ENCODE results near the gene PPP1R1C. TPM values are rescaled to one million over a fixed set of nuclear protein-coding genes. Genes with fewer than 3 reads are reported as not detected.

The PPP1R1C gene
- total RNA-seq, 1 experiment from 2014 or later, result 2.0 TPM

- DNase-seq, result no peak
- intact Hi-C loops (cut with micrococcal nuclease; ENCODE audit: unreplicated experiment), result no loop called here
- TF ChIP-seq CTCF (IDR thresholded peaks at IDR 0.05; ENCODE audit: unreplicated experiment), result no peak
- Mint-ChIP-seq H3K36me3 (ENCODE audit: insufficient read depth, unreplicated experiment) (no peaks in the 10 kb centered on the region), H3K4me1 (ENCODE audit: low read depth, unreplicated experiment) (peaks cover 17% of the 10 kb centered on the region), H3K4me3 (ENCODE audit: low read depth, unreplicated experiment) (no peak overlapping the region), H3K27ac (ENCODE audit: unreplicated experiment) (no peak overlapping the region), H3K27me3 (ENCODE audit: unreplicated experiment) (no peaks in the 10 kb centered on the region), H3K9me3 (ENCODE audit: low read depth, unreplicated experiment) (no peaks in the 10 kb centered on the region)
- no TSS peak for BruUV-seq (replicated peaks)
- CTCF ChIA-PET, result no interaction called here
Observed at GRCh38 chr2:182069908-182070307, 84.3 kb downstream of the PPP1R1C start.

DNA sequence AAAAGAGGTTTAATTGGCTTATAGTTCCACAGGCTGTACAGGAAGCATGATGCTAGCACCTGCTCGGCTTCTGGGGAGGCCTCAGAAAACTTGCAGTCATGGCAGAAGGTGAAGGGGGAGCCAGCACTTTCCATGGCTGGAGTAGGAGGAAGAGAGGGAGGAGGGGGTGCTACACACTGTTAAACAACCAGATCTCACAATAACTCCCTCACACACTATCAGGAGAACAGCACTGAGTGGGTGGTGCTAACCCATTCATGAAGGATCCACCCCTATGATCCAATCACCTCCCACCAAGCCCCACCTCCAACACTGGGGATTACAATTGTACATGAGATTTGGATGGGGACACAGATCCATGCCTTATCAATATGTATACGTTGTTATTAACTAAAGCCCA, 85.1 kb downstream of the PPP1R1C start:
- intact Hi-C loops (cut with micrococcal nuclease; ENCODE audit: unreplicated experiment), result no loop called here
- no TSS peak for BruUV-seq (replicated peaks)
- CTCF ChIA-PET, result no interaction called here
- DNase-seq, result no peak
- H3K4me3 Mint-ChIP-seq (ENCODE audit: low read depth, unreplicated experiment), result no peak overlapping the region
- H3K9me3 Mint-ChIP-seq (ENCODE audit: low read depth, unreplicated experiment), result no peaks in the 10 kb centered on the region
- peaks cover 17% of the 10 kb centered on the region for H3K4me1 Mint-ChIP-seq (ENCODE audit: low read depth, unreplicated experiment)
- H3K27me3 Mint-ChIP-seq (ENCODE audit: unreplicated experiment), result no peaks in the 10 kb centered on the region
- no peaks in the 10 kb centered on the region for H3K36me3 Mint-ChIP-seq (ENCODE audit: insufficient read depth, unreplicated experiment)
- TF ChIP-seq CTCF (IDR thresholded peaks at IDR 0.05; ENCODE audit: unreplicated experiment), result no peak
- H3K27ac Mint-ChIP-seq (ENCODE audit: unreplicated experiment), result no peak overlapping the region

GRCh38 chr2:182072861-182073260, 87.2 kb downstream of the PPP1R1C start:
- Mint-ChIP-seq H3K9me3 (ENCODE audit: low read depth, unreplicated experiment) (no peaks in the 10 kb centered on the region), H3K36me3 (ENCODE audit: insufficient read depth, unreplicated experiment) (no peaks in the 10 kb centered on the region), H3K27ac (ENCODE audit: unreplicated experiment) (no peak overlapping the region), H3K27me3 (ENCODE audit: unreplicated experiment) (no peaks in the 10 kb centered on the region), H3K4me1 (ENCODE audit: low read depth, unreplicated experiment) (peaks cover 9% of the 10 kb centered on the region), H3K4me3 (ENCODE audit: low read depth, unreplicated experiment) (no peak overlapping the region)
- DNase-seq, result no peak
- CTCF ChIA-PET, result no interaction called here
- TF ChIP-seq CTCF (IDR thresholded peaks at IDR 0.05; ENCODE audit: unreplicated experiment), result no peak
- BruUV-seq (replicated peaks), result no TSS peak
- intact Hi-C loops (cut with micrococcal nuclease; ENCODE audit: unreplicated experiment), result no loop called here

DNA sequence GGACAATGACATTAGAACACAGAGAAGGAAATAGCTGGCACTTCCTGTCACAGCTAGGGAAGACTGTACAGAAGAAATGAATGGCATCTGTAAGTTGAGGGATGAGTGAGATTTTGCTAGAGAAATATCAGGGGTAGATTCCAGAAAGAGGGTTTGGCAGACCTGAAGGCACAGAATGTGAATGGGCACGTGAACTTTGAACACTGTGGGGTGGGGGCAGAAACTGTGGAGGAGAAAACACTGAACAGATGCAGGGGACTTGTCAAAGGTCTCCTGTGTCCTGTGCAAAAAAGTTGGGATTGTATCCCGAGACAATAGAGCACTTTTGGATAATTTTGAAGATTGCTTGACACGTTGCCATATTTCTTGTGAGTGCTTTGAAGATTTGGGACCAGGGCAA, 88.0 kb downstream of the PPP1R1C start:
- CTCF ChIA-PET, result no interaction called here
- H3K27ac Mint-ChIP-seq (ENCODE audit: unreplicated experiment), result no peak overlapping the region
- BruUV-seq (replicated peaks), result no TSS peak
- no peak for DNase-seq
- intact Hi-C loops (cut with micrococcal nuclease; ENCODE audit: unreplicated experiment), result no loop called here
- no peaks in the 10 kb centered on the region for H3K36me3 Mint-ChIP-seq (ENCODE audit: insufficient read depth, unreplicated experiment)
- H3K9me3 Mint-ChIP-seq (ENCODE audit: low read depth, unreplicated experiment), result no peaks in the 10 kb centered on the region
- H3K4me3 Mint-ChIP-seq (ENCODE audit: low read depth, unreplicated experiment), result no peak overlapping the region
- TF ChIP-seq CTCF (IDR thresholded peaks at IDR 0.05; ENCODE audit: unreplicated experiment), result no peak
- peaks cover 8% of the 10 kb centered on the region for H3K4me1 Mint-ChIP-seq (ENCODE audit: low read depth, unreplicated experiment)
- H3K27me3 Mint-ChIP-seq (ENCODE audit: unreplicated experiment), result no peaks in the 10 kb centered on the region
